ENCODE data around the gene SETBP1. TPM values are rescaled to one million over a fixed set of nuclear protein-coding genes. Genes with fewer than 3 reads are reported as not detected.

The SETBP1 gene
- total and polyA plus RNA-seq, 9 of the 15 experiments (the other 6 are each of a cell fraction or from before 2014, with no cell fraction given) = under 0.01 to 0.13 (median 0.04) TPM

GRCh38 chr18:44823782-44824181 is 143.1 kb downstream of the SETBP1 start:
- ChIA-PET CTCF (ENCODE audit: low intra/inter-chr PET ratio) (no interaction called here), POLR2A (no interaction called here)
- Histone ChIP-seq H3K4me3 (no peak overlapping the region), H3K9me1 (ENCODE audit: control insufficient read depth, insufficient read depth, low read length) (no peaks in the 10 kb centered on the region), H2AFZ (ENCODE audit: low read depth, low read length) (no peak overlapping the region), H3K36me3 (ENCODE audit: control insufficient read depth, insufficient read depth, low read length) (no peaks in the 10 kb centered on the region), H3K27ac (ENCODE audit: extremely low read depth, low read depth, low read length) (no peak overlapping the region), H3K79me2 (ENCODE audit: control insufficient read depth, insufficient read depth, low read length) (no peaks in the 10 kb centered on the region), H3K9ac (ENCODE audit: insufficient read depth in 1 of 2, low read depth in 2 of 2, low read length in 2 of 2) (no peak overlapping the region), H3K4me1 (replicated peaks in 1 of 2; ENCODE audit: control insufficient read depth in 2 of 2, insufficient read depth in 2 of 2, low read length in 2 of 2) (no peaks in the 10 kb centered on the region), H3K4me2 (ENCODE audit: insufficient read depth, low read length) (no peak overlapping the region), H4K20me1 (replicated peaks; ENCODE audit: control insufficient read depth, insufficient read depth, low read length) (no peaks in the 10 kb centered on the region), H3K9me3 (replicated peaks; ENCODE audit: control insufficient read depth, insufficient read depth, low read depth, low read length) (no peaks in the 10 kb centered on the region), H3K27me3 (ENCODE audit: control insufficient read depth in 2 of 2, insufficient read depth in 2 of 2, low read length in 2 of 2) (no peaks in the 10 kb centered on the region)
- DNase-seq (ENCODE audit: extremely low read depth in 1 of 4, low spot score in 3 of 4) (no peak), FAIRE-seq (no peak), ATAC-seq (no peak)
- in situ Hi-C loops (cut with MboI) = no loop called here
- BruUV-seq (replicated peaks) = no TSS peak
- intact Hi-C loops (cut with micrococcal nuclease) = no loop called here
- TF ChIP-seq FOXK1 (CRISPR knock-in tag; IDR thresholded peaks at IDR 0.05; ENCODE audit: borderline replicate concordance) (no peak), TEAD2 (tag; IDR thresholded peaks at IDR 0.05) (no peak), ZNF121 (CRISPR knock-in tag; conservative IDR thresholded peaks at IDR 0.05) (no peak), ZNF431 (CRISPR knock-in tag; IDR thresholded peaks at IDR 0.05) (no peak), BRF1 (IDR thresholded peaks at IDR 0.05; ENCODE audit: borderline replicate concordance, extremely low read depth, insufficient read length) (no peak), MXD1 (CRISPR knock-in tag; IDR thresholded peaks at IDR 0.05; ENCODE audit: borderline replicate concordance, poor library complexity, severe bottlenecking) (no peak), ZNF398 (CRISPR knock-in tag; IDR thresholded peaks at IDR 0.05) (no peak), ZNF766 (CRISPR knock-in tag; conservative IDR thresholded peaks at IDR 0.05) (no peak), LEF1 (IDR thresholded peaks at IDR 0.05) (no peak), E2F1 (CRISPR knock-in tag; IDR thresholded peaks at IDR 0.05) (no peak), KLF6 (CRISPR knock-in tag; IDR thresholded peaks at IDR 0.05; ENCODE audit: borderline replicate concordance) (no peak), CBX5 (IDR thresholded peaks at IDR 0.05; ENCODE audit: borderline replicate concordance, low read depth) (no peak), E2F6 (IDR thresholded peaks at IDR 0.05; ENCODE audit: borderline replicate concordance in 1 of 2, extremely low read depth in 1 of 2, insufficient read depth in 1 of 2, insufficient read length in 1 of 2, low read depth in 1 of 2, low read length in 1 of 2, poor library complexity in 1 of 2, severe bottlenecking in 1 of 2) (no peak), POLR2B (IDR thresholded peaks at IDR 0.05; ENCODE audit: low read depth, partially characterized antibody) (no peak), EWSR1 (IDR thresholded peaks at IDR 0.05; ENCODE audit: borderline replicate concordance, low read depth, partially characterized antibody) (no peak), ZNF699 (CRISPR knock-in tag; IDR thresholded peaks at IDR 0.05; ENCODE audit: insufficient replicate concordance) (no peak), SOX6 (IDR thresholded peaks at IDR 0.05) (no peak)
- TF ChIP-seq, protein P1, sequence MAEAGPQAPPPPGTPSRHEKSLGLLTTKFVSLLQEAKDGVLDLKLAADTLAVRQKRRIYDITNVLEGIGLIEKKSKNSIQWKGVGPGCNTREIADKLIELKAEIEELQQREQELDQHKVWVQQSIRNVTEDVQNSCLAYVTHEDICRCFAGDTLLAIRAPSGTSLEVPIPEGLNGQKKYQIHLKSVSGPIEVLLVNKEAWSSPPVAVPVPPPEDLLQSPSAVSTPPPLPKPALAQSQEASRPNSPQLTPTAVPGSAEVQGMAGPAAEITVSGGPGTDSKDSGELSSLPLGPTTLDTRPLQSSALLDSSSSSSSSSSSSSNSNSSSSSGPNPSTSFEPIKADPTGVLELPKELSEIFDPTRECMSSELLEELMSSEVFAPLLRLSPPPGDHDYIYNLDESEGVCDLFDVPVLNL (CRISPR knock-in tag; IDR thresholded peaks at IDR 0.05; ENCODE audit: low read depth) = no peak
